PFSK-1 (cell line): ENCODE data around the gene IGF1R.

Experiments
- FOXP2 ChIP-seq: optimal IDR thresholded peaks from 2 replicates; pipeline ENCODE3; 2011; ENCODE audit warnings: borderline replicate concordance, control low read depth, inconsistent platforms; ENCODE audit not compliant: insufficient read depth; ENCODE audit errors: extremely low read length, extremely low read depth
- POLR2AphosphoS5 ChIP-seq: IDR thresholded peaks from 2 replicates; pipeline ENCODE4 v1.6.1; 2012; ENCODE audit warnings: low read depth, mild to moderate bottlenecking, control low read depth, low read length, moderate library complexity
- REST ChIP-seq, 2 experiments: IDR thresholded peaks; 2 replicates each; pipeline versions ENCODE4 v1.6.1 to v1.8.0; 2011 to 2012; ENCODE audit warnings: low read depth in 2 of 2, low read length in 2 of 2, control low read depth in 1 of 2, inconsistent platforms in 1 of 2, mild to moderate bottlenecking in 1 of 2, moderate library complexity in 1 of 2; ENCODE audit not compliant: insufficient read depth in 1 of 2
- SIN3A ChIP-seq: IDR thresholded peaks from 2 replicates; pipeline ENCODE4 v1.6.1; 2012; ENCODE audit warnings: mild to moderate bottlenecking, low read length, moderate library complexity, borderline replicate concordance; ENCODE audit not compliant: insufficient read depth
- TAF1 ChIP-seq: IDR thresholded peaks from 2 replicates; pipeline ENCODE4 v1.6.1; 2012; ENCODE audit warnings: low read length, control low read depth, borderline replicate concordance; ENCODE audit not compliant: insufficient read depth

IGF1R gene

GRCh38 chr15:98999233-98999632 is 350.9 kb downstream of the IGF1R start:
- TF ChIP-seq POLR2AphosphoS5 (no peak), TAF1 (no peak), FOXP2 (no peak), REST (IDR thresholded peaks at IDR 0.05; ENCODE audit: insufficient read depth in 1 of 2, low read depth in 2 of 2, low read length in 2 of 2) (no peak), SIN3A (no peak)

- TF ChIP-seq TAF1 (no peak), POLR2AphosphoS5 (no peak), REST (IDR thresholded peaks at IDR 0.05; ENCODE audit: insufficient read depth in 1 of 2, low read depth in 2 of 2, low read length in 2 of 2) (no peak), FOXP2 (no peak), SIN3A (no peak)
Measured at GRCh38 chr15:99002226-99002625, 353.9 kb downstream of the IGF1R start.

GRCh38 chr15:99006146-99006545 is 357.8 kb downstream of the IGF1R start:
- no peak for TF ChIP-seq FOXP2
- TF ChIP-seq REST (IDR thresholded peaks at IDR 0.05; ENCODE audit: insufficient read depth in 1 of 2, low read depth in 2 of 2, low read length in 2 of 2): no peak
- TF ChIP-seq SIN3A: no peak
- no peak for TF ChIP-seq POLR2AphosphoS5
- TF ChIP-seq TAF1: no peak

- TF ChIP-seq FOXP2: no peak
- no peak for TF ChIP-seq SIN3A
- no peak for TF ChIP-seq REST (IDR thresholded peaks at IDR 0.05; ENCODE audit: insufficient read depth in 1 of 2, low read depth in 2 of 2, low read length in 2 of 2)
- TF ChIP-seq TAF1: no peak
- TF ChIP-seq POLR2AphosphoS5: no peak
Measured at GRCh38 chr15:99006904-99007495, 358.7 kb downstream of the IGF1R start.
